Metanephros (tissue), 2 donors: ENCODE data around the gene TNFRSF4. TPM values are rescaled to one million over a fixed set of nuclear protein-coding genes. Genes with fewer than 3 reads are reported as not detected.

Experiments used
- small RNA-seq: library from RNA; depleted of rRNA; stranded (forward); fragments of <200 nt; gene quantifications from one replicate; pipeline ENCODE3, GENCODE V24; 2014; ENCODE audit warnings: low replicate concordance
- total RNA-seq: library from RNA; depleted of rRNA; stranded (reverse); fragments of >200 nt; gene quantifications from one replicate; pipeline ENCODE4 v1.2.3, GENCODE V29; 2014

The TNFRSF4 gene
- 3.3 TPM for total RNA-seq

DNA sequence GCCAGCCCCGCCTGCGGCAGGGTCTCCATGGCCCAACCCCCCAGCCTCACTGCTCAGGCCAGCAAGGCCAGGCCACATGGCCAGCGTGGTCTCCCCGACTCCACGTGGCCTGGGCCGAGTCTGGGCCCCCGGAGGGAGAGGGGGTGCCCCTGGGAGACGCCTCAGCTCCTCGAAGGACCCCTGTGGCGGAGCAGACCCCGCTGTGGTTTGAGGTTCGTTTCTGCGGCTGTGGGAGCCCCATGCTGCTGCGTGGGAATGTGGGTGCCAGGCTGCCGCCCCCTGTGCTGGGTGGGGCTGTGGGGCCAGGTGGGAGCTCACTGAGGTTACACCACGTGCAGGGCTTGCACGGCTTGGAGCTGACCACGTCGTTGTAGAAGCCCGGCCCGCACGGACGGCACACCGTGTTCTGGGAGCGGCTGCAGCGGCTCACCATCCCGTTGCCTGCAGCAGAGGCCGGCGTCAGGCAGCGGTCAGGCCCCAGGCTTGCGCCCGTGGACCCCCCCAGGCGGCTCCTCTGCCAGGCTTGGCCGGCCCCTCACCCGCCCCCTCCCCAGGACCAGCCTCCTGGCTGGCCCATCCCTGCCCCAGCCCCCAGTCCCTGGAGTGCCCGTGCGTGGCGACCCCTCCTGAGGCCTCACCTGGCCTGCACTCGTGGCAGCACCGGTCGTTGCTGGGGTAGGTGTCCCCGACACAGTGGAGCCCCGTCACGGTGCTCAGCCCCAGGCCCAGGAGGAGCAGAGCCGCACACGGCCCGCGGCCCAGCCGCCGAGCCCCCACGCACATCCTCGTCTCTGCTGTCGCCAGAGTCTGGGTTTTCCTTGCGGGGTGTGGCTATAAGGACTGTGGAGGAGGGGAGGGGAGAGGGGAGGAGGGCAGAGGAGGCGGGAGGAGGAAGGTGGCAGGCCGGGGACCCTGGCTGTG is at the start of gene TNFRSF4:
Gene TNFRSF4, minus strand, starts transcription at position 809 of the 921 bp plus-strand sequence. Its CDS starts 26 bp downstream, at position 783.

DNA sequence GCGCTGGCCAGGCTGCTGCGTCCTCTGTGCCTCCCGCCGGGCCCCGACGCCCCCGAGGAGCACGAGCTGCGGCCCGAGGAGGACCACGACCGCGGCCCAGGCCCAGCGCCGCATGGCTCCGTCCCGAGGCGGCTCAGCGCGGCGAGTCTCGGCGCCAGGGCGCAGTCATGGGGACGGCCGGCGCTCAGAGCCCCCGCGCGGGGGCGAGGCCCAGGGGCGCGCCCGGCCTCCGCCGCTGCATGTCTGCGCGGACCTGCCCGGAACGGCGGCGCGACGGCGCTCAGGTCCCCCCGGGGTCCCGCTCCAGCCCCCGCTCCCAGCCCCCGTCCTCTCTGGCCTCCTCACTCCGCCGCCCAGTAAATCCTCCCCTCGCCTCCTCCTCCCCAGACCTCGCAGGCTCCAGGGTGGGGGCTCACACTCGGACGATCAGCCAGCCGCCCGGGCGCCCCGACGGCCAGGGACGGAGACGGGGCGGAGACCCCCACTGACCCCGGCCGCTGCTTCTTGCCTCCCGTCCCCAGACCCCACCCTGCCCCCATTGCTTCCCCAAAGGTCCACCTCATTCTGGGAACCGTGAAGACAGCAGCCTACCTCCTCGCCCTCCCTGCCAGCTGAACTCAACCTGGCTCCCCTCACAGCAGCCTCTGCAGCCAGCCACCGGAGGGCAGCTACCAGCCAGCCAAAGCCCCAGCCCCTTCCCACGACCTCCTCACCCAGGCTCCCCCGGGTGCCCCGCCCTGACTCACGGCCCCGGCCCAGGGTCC is 32.8 kb upstream of the TNFRSF4 start, which contains the start of gene C1QTNF12:
Gene C1QTNF12, minus strand, starts transcription at position 146 of the 764 bp plus-strand sequence. Its CDS starts 32 bp downstream, at position 114.

GRCh38 chr1:1232208-1232795 is 18.3 kb upstream of the TNFRSF4 start, which contains the start of gene B3GALT6:
Gene B3GALT6, plus strand, starts transcription at chr1:1232237. Its CDS starts 42 bp downstream, at chr1:1232279.

DNA sequence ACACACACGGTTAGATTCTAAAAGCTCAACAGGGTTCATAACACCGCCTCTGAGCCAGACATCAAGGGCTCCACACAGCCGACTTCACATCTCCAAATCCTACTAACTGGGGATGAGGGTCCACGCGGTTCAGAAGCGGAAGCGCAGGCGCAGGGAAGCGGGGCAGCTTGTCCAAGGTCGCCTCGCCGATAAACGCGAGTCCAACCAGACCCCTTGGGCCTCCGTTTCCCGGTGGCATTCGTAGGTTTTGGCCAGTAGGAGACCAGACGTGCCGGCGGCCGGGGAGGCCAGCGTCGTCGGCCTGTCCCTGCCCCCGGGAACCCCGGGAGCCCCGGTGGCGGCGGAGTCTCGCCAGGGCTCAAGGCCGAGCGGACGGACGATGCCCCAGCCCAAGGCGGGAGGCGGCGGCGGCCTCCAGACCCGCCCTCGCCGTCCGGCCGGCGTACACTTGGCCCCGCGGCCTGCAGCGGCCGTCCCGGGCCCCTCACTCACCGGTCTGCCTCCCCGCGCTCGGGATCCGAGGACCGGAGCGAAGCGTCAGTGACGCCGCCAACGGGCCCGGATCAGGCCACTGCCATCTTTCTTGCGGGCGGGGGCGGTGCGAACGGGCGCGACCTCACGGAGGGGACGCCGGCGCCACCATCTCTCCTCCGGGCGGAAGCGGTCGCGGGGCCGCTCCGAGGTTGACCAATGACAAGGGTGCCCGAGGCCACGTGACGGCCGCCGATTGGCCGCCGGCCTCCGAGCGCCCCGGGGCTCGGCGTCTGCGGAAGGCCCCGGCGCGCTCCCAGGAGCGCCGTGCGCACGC is 17.7 kb upstream of the TNFRSF4 start, which contains the start of gene SDF4:
Gene SDF4, minus strand, starts transcription at position 602 of the 808 bp plus-strand sequence. CDS start 3,229 bp downstream, outside the sequence.

DNA sequence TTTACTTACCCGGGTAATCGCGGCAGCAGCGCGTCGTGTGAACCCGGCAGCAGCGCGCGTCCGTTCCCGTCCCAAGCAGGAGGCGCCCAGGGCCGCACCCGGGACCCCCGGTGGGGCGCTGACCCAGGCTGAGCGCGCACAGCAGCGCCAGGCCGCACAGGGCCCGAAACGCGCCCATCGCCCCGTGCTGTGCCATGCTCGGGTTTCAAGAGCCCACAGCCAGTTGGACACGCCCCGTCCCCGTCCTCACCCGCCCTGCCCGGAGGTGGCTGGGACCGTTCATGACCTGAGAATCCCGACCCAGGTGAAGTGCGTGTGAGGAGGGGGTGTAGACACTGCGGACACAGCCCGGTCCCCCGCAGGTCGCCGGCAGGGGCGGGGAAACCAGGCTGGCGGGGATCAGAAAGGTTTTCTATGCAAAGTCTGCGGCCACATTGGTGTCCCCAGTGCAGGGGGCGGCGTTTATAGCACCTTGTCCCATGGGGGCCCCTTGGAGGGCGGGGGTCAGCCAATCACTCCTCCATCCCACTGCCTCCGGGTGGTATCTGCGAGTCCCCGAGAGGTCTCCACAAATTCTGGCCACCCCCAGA is 7.5 kb downstream of the TNFRSF4 start, which contains the start of gene TNFRSF18:
Gene TNFRSF18, minus strand, starts transcription at position 217 of the 590 bp plus-strand sequence. Its CDS starts 21 bp downstream, at position 196.

GRCh38 chr1:1173793-1174415 is 40.0 kb downstream of the TNFRSF4 start, which contains the start of gene TTLL10:
Gene TTLL10, plus strand, starts transcription at chr1:1173880. Its CDS starts 5,336 bp downstream, at chr1:1179216.

Small RNAs within 50 kb of the gene (small RNA-seq; reads per million reads assigned to genes)
- gene MIR200A (87.2 reads per million, percentile 97 among the genes with 10 or more reads in this experiment), gene MIR200B (636 reads per million, percentile 99 among the genes with 10 or more reads in this experiment), gene MIR429 (65.9 reads per million, percentile 97 among the genes with 10 or more reads in this experiment)

Other genes with a start within 250 kb of the TNFRSF4 start
- 0.23 TPM for gene PLEKHN1, start 247.7 kb downstream of the TNFRSF4 start, total RNA-seq
- 5.4 TPM for gene PERM1, start 232.1 kb downstream of the TNFRSF4 start, total RNA-seq
- gene HES4, start 214.1 kb downstream of the TNFRSF4 start, total RNA-seq: 46.8 TPM
- 26.9 TPM for gene ISG15, start 200.7 kb downstream of the TNFRSF4 start, total RNA-seq
- gene AGRN, start 194.0 kb downstream of the TNFRSF4 start, total RNA-seq: 246 TPM
- gene RNF223, start 139.8 kb downstream of the TNFRSF4 start, total RNA-seq: 3.7 TPM
- gene C1orf159, start 98.1 kb downstream of the TNFRSF4 start, total RNA-seq: 12.2 TPM
- 0.76 TPM for gene TTLL10, start 40.3 kb downstream of the TNFRSF4 start, total RNA-seq
- 1.2 TPM for gene TNFRSF18, start 7.6 kb downstream of the TNFRSF4 start, total RNA-seq
- 94.4 TPM for gene SDF4, start 17.8 kb upstream of the TNFRSF4 start, total RNA-seq
- 16.0 TPM for gene B3GALT6, start 18.1 kb upstream of the TNFRSF4 start, total RNA-seq
- 5.3 TPM for gene C1QTNF12, start 32.6 kb upstream of the TNFRSF4 start, total RNA-seq
- 49.3 TPM for gene UBE2J2, start 59.7 kb upstream of the TNFRSF4 start, total RNA-seq
- gene SCNN1D, start 66.3 kb upstream of the TNFRSF4 start, total RNA-seq: 7.1 TPM
- gene ACAP3, start 93.8 kb upstream of the TNFRSF4 start, total RNA-seq: 33.9 TPM
- 20.3 TPM for gene PUSL1, start 94.4 kb upstream of the TNFRSF4 start, total RNA-seq
- 106 TPM for gene INTS11, start 110.5 kb upstream of the TNFRSF4 start, total RNA-seq
- gene CPTP, start 110.6 kb upstream of the TNFRSF4 start, total RNA-seq: 15.9 TPM
- gene TAS1R3, start 117.1 kb upstream of the TNFRSF4 start, total RNA-seq: 1.1 TPM
- gene DVL1, start 135.3 kb upstream of the TNFRSF4 start, total RNA-seq: 51.4 TPM
- gene MXRA8, start 144.4 kb upstream of the TNFRSF4 start, total RNA-seq: 142 TPM
- 74.3 TPM for gene AURKAIP1, start 161.1 kb upstream of the TNFRSF4 start, total RNA-seq
- 245 TPM for gene CCNL2, start 185.2 kb upstream of the TNFRSF4 start, total RNA-seq
- gene MRPL20, start 193.1 kb upstream of the TNFRSF4 start, total RNA-seq: 80.8 TPM
- gene ANKRD65, start 207.1 kb upstream of the TNFRSF4 start, total RNA-seq: 6.9 TPM
- gene VWA1, start 221.5 kb upstream of the TNFRSF4 start, total RNA-seq: 54.3 TPM
- gene ATAD3C, start 235.5 kb upstream of the TNFRSF4 start, total RNA-seq: 5.8 TPM